ENCODE data around the gene FNBP1. TPM values are rescaled to one million over a fixed set of nuclear protein-coding genes. Genes with fewer than 3 reads are reported as not detected.
"Not testable (repeated sequence)": the region's sequence is repeated elsewhere in the genome, so short reads cannot be mapped to it uniquely, and the experiment has no call there.

The FNBP1 gene
- total and polyA plus RNA-seq, 2 donors (not counting 1 experiment from before 2014, with no cell fraction given) = 42.9 to 318 TPM

GRCh38 chr9:129987047-129987446 lies 55.9 kb downstream of the FNBP1 start:
- Histone ChIP-seq H3K9me3 (ENCODE audit: control extremely low read depth in 1 of 3, control insufficient read depth in 2 of 3, insufficient read depth in 1 of 3, low read length in 2 of 3) (peaks cover 0 to 4% (median 0%) of the 10 kb centered on the region in 3 donors), H4K20me1 (ENCODE audit: control insufficient read depth, insufficient read depth, low read length, poor library complexity, severe bottlenecking) (no peaks in the 10 kb centered on the region), H3K79me2 (ENCODE audit: control insufficient read depth, insufficient read depth, low read length) (peaks cover 92% of the 10 kb centered on the region), H3K9ac (ENCODE audit: low read length) (no peak overlapping the region), H3K27me3 (replicated peaks in 1 of 4; ENCODE audit: control extremely low read depth in 1 of 4, control insufficient read depth in 3 of 4, insufficient read depth in 4 of 4, low read length in 3 of 4) (no peaks in the 10 kb centered on the region), H3K4me3 (ENCODE audit: control extremely low read depth in 1 of 5, extremely low read depth in 1 of 5, insufficient read depth in 1 of 5, low read depth in 2 of 5, low read length in 4 of 5) (no peak overlapping the region), H3K36me3 (replicated peaks in 1 of 2; ENCODE audit: control extremely low read depth in 1 of 2, control insufficient read depth in 1 of 2, extremely low read depth in 1 of 2, insufficient read depth in 2 of 2, low read length in 1 of 2) (peaks cover 0 to 20% of the 10 kb centered on the region in 2 experiments), H3K27ac (ENCODE audit: low read length in 2 of 2) (peak overlapping the region; percentile 92), H3K4me2 (replicated peaks; ENCODE audit: low read depth, low read length, poor library complexity, severe bottlenecking) (peak overlapping the region; percentile 32), H3K4me1 (ENCODE audit: control insufficient read depth in 2 of 2, insufficient read depth in 2 of 2, low read length in 2 of 2) (peaks cover 79 to 84% of the 10 kb centered on the region in 2 donors), H2AFZ (ENCODE audit: insufficient read depth, low read depth, low read length, poor library complexity, severe bottlenecking) (no peak overlapping the region)
- H3K27ac Mint-ChIP-seq = peak overlapping the region; percentile 83
- DNase-seq = no peak
- 60% methylated on average over 1 of the region's 8 CpGs for WGBS (ENCODE audit: insufficient coverage)
- no peaks in the 10 kb centered on the region for H3K9me3 Mint-ChIP-seq (ENCODE audit: insufficient read depth)
- ChIA-PET POLR2A (interaction anchor here (1.2 to 15.0 kb wide), 3 partner anchors 9 to 54 kb away, joined by 3 to 107 read pairs (median 5); partner anchors contain the start of gene FNBP1), CTCF (interaction anchor here (1.0 kb wide), 1 partner anchor 23 kb away, joined by 3 read pairs; no protein-coding TSS in a partner anchor)
- peak overlapping the region; percentile 36 for H3K4me3 Mint-ChIP-seq
- intact Hi-C loops (cut with micrococcal nuclease) = loop anchor here (5.0 kb wide), 2 partner anchors 35 to 40 kb away; no protein-coding TSS in a partner anchor
- TF ChIP-seq EZH2 (IDR thresholded peaks at IDR 0.05; ENCODE audit: borderline replicate concordance, insufficient read depth, low read depth, low read length, poor library complexity, severe bottlenecking) = no peak
- TF ChIP-seq CTCF (IDR thresholded peaks at IDR 0.05) = no peak
- no peak for ATAC-seq (ENCODE audit: low read depth)
- peaks cover 75% of the 10 kb centered on the region for H3K4me1 Mint-ChIP-seq
- H3K27me3 Mint-ChIP-seq = no peaks in the 10 kb centered on the region

GRCh38 chr9:129984589-129984988 lies 58.4 kb downstream of the FNBP1 start:
- H3K9me3 Mint-ChIP-seq (ENCODE audit: insufficient read depth); ATAC-seq (ENCODE audit: low read depth); H3K4me3 ChIP-seq (ENCODE audit: control extremely low read depth in 1 of 5, extremely low read depth in 1 of 5, insufficient read depth in 1 of 5, low read depth in 2 of 5, low read length in 4 of 5); H3K27me3 Mint-ChIP-seq; H3K27me3 ChIP-seq (replicated peaks in 1 of 4; ENCODE audit: control extremely low read depth in 1 of 4, control insufficient read depth in 3 of 4, insufficient read depth in 4 of 4, low read length in 3 of 4); H4K20me1 ChIP-seq (ENCODE audit: control insufficient read depth, insufficient read depth, low read length, poor library complexity, severe bottlenecking); H3K9me3 ChIP-seq (ENCODE audit: control extremely low read depth in 1 of 3, control insufficient read depth in 2 of 3, insufficient read depth in 1 of 3, low read length in 2 of 3); H2AFZ ChIP-seq (ENCODE audit: insufficient read depth, low read depth, low read length, poor library complexity, severe bottlenecking); H3K9ac ChIP-seq (ENCODE audit: low read length); intact Hi-C loops (cut with micrococcal nuclease); POLR2A ChIA-PET; CTCF ChIA-PET; H3K4me2 ChIP-seq (replicated peaks; ENCODE audit: low read depth, low read length, poor library complexity, severe bottlenecking): not testable (repeated sequence)
- Histone ChIP-seq H3K79me2 (ENCODE audit: control insufficient read depth, insufficient read depth, low read length) (peaks cover 93% of the 10 kb centered on the region), H3K27ac (ENCODE audit: low read length in 2 of 2) (peak overlapping the region; percentile 51 to 85), H3K36me3 (replicated peaks in 1 of 2; ENCODE audit: control extremely low read depth in 1 of 2, control insufficient read depth in 1 of 2, extremely low read depth in 1 of 2, insufficient read depth in 2 of 2, low read length in 1 of 2) (peaks cover 0 to 18% of the 10 kb centered on the region in 2 experiments), H3K4me1 (ENCODE audit: control insufficient read depth in 2 of 2, insufficient read depth in 2 of 2, low read length in 2 of 2) (peaks cover 54 to 64% of the 10 kb centered on the region in 2 donors)
- peaks cover 69% of the 10 kb centered on the region for H3K4me1 Mint-ChIP-seq
- peak overlapping the region; percentile 87 for H3K27ac Mint-ChIP-seq
- DNase-seq = peak; percentile 52
- peak overlapping the region; percentile 57 for H3K4me3 Mint-ChIP-seq
- WGBS (ENCODE audit: insufficient coverage) = 47% methylated on average over 6 of the region's 9 CpGs

Data from B cell (primary cell).